ENCODE data around the gene FUS. TPM values are rescaled to one million over a fixed set of nuclear protein-coding genes. Genes with fewer than 3 reads are reported as not detected.

FUS gene
- total RNA-seq, 2 donors from 2014 or later, result 158 to 173 TPM

- DNase-seq (no peak), ATAC-seq (no peak)
Observed at GRCh38 chr16:31216422-31217135, 36.6 kb downstream of the FUS start, which contains the start of gene PYDC1. TSS of gene PYDC1 (minus strand) at chr16:31217135. CDS start at chr16:31217028, 107 bp downstream.

GRCh38 chr16:31217136-31217530, 37.2 kb downstream of the FUS start:
- DNase-seq (no peak), ATAC-seq (no peak)
- intact Hi-C loops (cut with DNase I, micrococcal nuclease), result no loop called here

More at GRCh38 chr16:31216422-31217135, 36.6 kb downstream of the FUS start, which contains the start of gene PYDC1:
- intact Hi-C loops (cut with DNase I, micrococcal nuclease), result no loop called here

GRCh38 chr16:31219154-31219741, 39.3 kb downstream of the FUS start:
- intact Hi-C loops (cut with DNase I, micrococcal nuclease), result no loop called here
- DNase-seq (no peak), ATAC-seq (no peak)

GRCh38 chr16:31221357-31222160, 41.6 kb downstream of the FUS start:
- DNase-seq (no peak), ATAC-seq (peak; percentile 92)
- intact Hi-C loops (cut with DNase I, micrococcal nuclease), result no loop called here

- no peak for ATAC-seq
- DNase-seq, result no peak
- intact Hi-C loops (cut with DNase I, micrococcal nuclease), result no loop called here
Observed at GRCh38 chr16:31223044-31223443, 43.1 kb downstream of the FUS start.

- intact Hi-C loops (cut with DNase I, micrococcal nuclease), result no loop called here
- no peak for ATAC-seq
Observed at GRCh38 chr16:31224092-31224955, 44.4 kb downstream of the FUS start.

GRCh38 chr16:31225193-31225592, 45.3 kb downstream of the FUS start:
- ATAC-seq (no peak), DNase-seq (no peak)
- intact Hi-C loops (cut with DNase I, micrococcal nuclease), result no loop called here

More at GRCh38 chr16:31224092-31224955, 44.4 kb downstream of the FUS start:
- DNase-seq, result no peak

GRCh38 chr16:31228206-31228605, 48.3 kb downstream of the FUS start:
- intact Hi-C loops (cut with DNase I, micrococcal nuclease), result no loop called here
- ATAC-seq (no peak), DNase-seq (no peak)

- DNase-seq, result no peak
- no peak for ATAC-seq
- intact Hi-C loops (cut with DNase I, micrococcal nuclease), result no loop called here
Observed at GRCh38 chr16:31229501-31229900, 49.6 kb downstream of the FUS start.

- no peak for DNase-seq
- intact Hi-C loops (cut with DNase I, micrococcal nuclease), result no loop called here
- no peak for ATAC-seq
Observed at GRCh38 chr16:31238041-31238440, 58.1 kb downstream of the FUS start.

Other genes with a start within 250 kb of the FUS start
- 10 to 100 TPM; 12.9 to 21.0 TPM for gene ORAI3, start 231.1 kb upstream of the FUS start, total RNA-seq
- gene SETD1A, start 222.4 kb upstream of the FUS start, total RNA-seq, result 10 to 100 TPM; 12.2 to 15.0 TPM
- 10 to 100 TPM; 16.9 to 27.2 TPM for gene HSD3B7, start 194.9 kb upstream of the FUS start, total RNA-seq
- gene STX1B, start 169.5 kb upstream of the FUS start, total RNA-seq, result under 1 TPM; 0.75 to 0.79 TPM
- gene STX4, start 146.6 kb upstream of the FUS start, total RNA-seq, result 10 to 100 TPM; 66.9 to 83.3 TPM
- 10 to 100 TPM in 1 of 2 donors, 1 to 10 TPM in 1; 6.9 to 10.9 TPM for gene ZNF668, start 105.9 kb upstream of the FUS start, total RNA-seq
- gene ZNF646, start 105.7 kb upstream of the FUS start, total RNA-seq, result 10 to 100 TPM; 15.3 to 17.3 TPM
- 1 to 10 TPM in 1 of 2 donors, under 1 TPM in 1; 0.61 to 1.1 TPM for gene PRSS53, start 91.2 kb upstream of the FUS start, total RNA-seq
- gene VKORC1, start 85.3 kb upstream of the FUS start, total RNA-seq, result 10 to 100 TPM; 28.7 to 40.5 TPM
- gene BCKDK, start 71.8 kb upstream of the FUS start, total RNA-seq, result 10 to 100 TPM; 34.6 to 36.3 TPM
- gene KAT8, start 62.5 kb upstream of the FUS start, total RNA-seq, result 10 to 100 TPM; 61.6 to 76.0 TPM
- gene PRSS8, start 44.4 kb upstream of the FUS start, total RNA-seq, result 100 to 1,000 TPM; 409 to 428 TPM
- 1 to 10 TPM; 8.1 to 9.7 TPM for gene PRSS36, start 30.1 kb upstream of the FUS start, total RNA-seq
- 10 to 100 TPM; 83.0 to 93.8 TPM for gene PYCARD, start 22.6 kb downstream of the FUS start, total RNA-seq
- not detected for gene TRIM72, start 34.0 kb downstream of the FUS start, total RNA-seq
- gene PYDC1, start 37.0 kb downstream of the FUS start, total RNA-seq, result not detected
- gene ITGAM, start 79.8 kb downstream of the FUS start, total RNA-seq, result 1 to 10 TPM; 2.6 to 6.9 TPM
- gene ITGAX, start 175.0 kb downstream of the FUS start, total RNA-seq, result 1 to 10 TPM; 1.6 to 3.8 TPM
- under 1 TPM in 1 of 2 donors, not detected in 1; 0.11 TPM for gene ITGAD, start 213.2 kb downstream of the FUS start, total RNA-seq
- not detected for gene COX6A2, start 248.2 kb downstream of the FUS start, total RNA-seq